Aorta (tissue), 5 donors: Measurements from ENCODE around the gene NKD1. TPM values are rescaled to one million over a fixed set of nuclear protein-coding genes. Genes with fewer than 3 reads are reported as not detected.

Experiments
- ATAC-seq: fragments of 200-7000 bp; cut with Tn5 transposase; one replicate; pipeline ENCODE4 v1.9.1; 2022; ENCODE audit warnings: moderate library complexity; ENCODE audit not compliant: low FRiP score
- DNase-seq, 2 donors: peaks; one replicate each; pipeline ENCODE4 v3.0.0-alpha.2; 2020
- H3K27ac ChIP-seq, 2 donors: one replicate each; pipeline ENCODE4 v1.5.1; 2013; ENCODE audit warnings: low read length in 2 of 2, mild to moderate bottlenecking in 2 of 2, moderate library complexity in 2 of 2, control low read depth in 1 of 2, inconsistent platforms in 1 of 2, low read depth in 1 of 2
- H3K27me3 ChIP-seq, 2 donors: one replicate each; pipeline ENCODE4 v1.6.1; 2013; ENCODE audit warnings: control low read depth in 1 of 2, low read length in 1 of 2, mild to moderate bottlenecking in 1 of 2, moderate library complexity in 1 of 2; ENCODE audit not compliant: insufficient read depth in 2 of 2, control insufficient read depth in 1 of 2
- H3K36me3 ChIP-seq, 2 donors: one replicate each; pipeline ENCODE4 v1.6.1; 2013; ENCODE audit warnings: control low read depth in 1 of 2, low read length in 1 of 2, mild to moderate bottlenecking in 1 of 2; ENCODE audit not compliant: insufficient read depth in 2 of 2, control insufficient read depth in 1 of 2
- H3K4me1 ChIP-seq, 2 donors: one replicate each; pipeline ENCODE4 v1.6.1; 2013; ENCODE audit warnings: low read length in 2 of 2, control low read depth in 1 of 2, mild to moderate bottlenecking in 1 of 2, moderate library complexity in 1 of 2; ENCODE audit not compliant: insufficient read depth in 2 of 2, control insufficient read depth in 1 of 2
- H3K4me3 ChIP-seq, 2 donors: one replicate each; pipeline ENCODE4 v1.5.1; 2013; ENCODE audit warnings: low read length in 2 of 2, control low read depth in 1 of 2, mild to moderate bottlenecking in 1 of 2
- H3K9me3 ChIP-seq: one replicate; pipeline ENCODE4 v1.6.1; 2013; ENCODE audit warnings: mild to moderate bottlenecking, low read length; ENCODE audit not compliant: control insufficient read depth
- WGBS, 2 donors: extraction: QIAGEN DNeasy Blood & Tissue Kit; methylation state at CpG; one replicate each; pipeline ENCODE4 v1.1.7; 2013; 5-methylcytosine and 5-hydroxymethylcytosine counted together
- intact Hi-C, 2 donors: fragments of 100-400 bp; cut with DNase I; formaldehyde crosslinking; loops; one replicate each; pipeline versions ENCODE4 v1.14.2 to v1.15.0; 2022
- polyA plus RNA-seq, 2 donors: library from polyadenylated mRNA; stranded (reverse); fragments of 200-250 nt; gene quantifications; one replicate each; pipeline ENCODE4 v1.2.3, GENCODE V29; 2013
- total RNA-seq, 2 donors: library from RNA; stranded (reverse); fragmentation: NEBNext Ultra II Directional; extraction: Animal tissue kit (Norgen Biotek cat#: 25700); gene quantifications; one replicate each; pipeline ENCODE4 v1.2.1, GENCODE V29; 2021
- donor health status: healthy with polysubstance abuse.
- donor health status: Bipolar disorder and iron deficiency.
- donor health status: DM: no; HTN: no; CAD: no.
- donor health status: DM: no; HTN: no; CAD: no.
- donor health status: DM: yes; HTN: yes; CAD: no.

NKD1 gene
- total and polyA plus RNA-seq, 4 donors, result 5.1 to 55.2 (median 21.0) TPM

GRCh38 chr16:50610331-50611262 is 62.4 kb downstream of the NKD1 start:
- ATAC-seq, result no peak
- no peaks in the 10 kb centered on the region for H3K36me3 ChIP-seq
- intact Hi-C loops, result loop anchor here in 1 of 2 donors (10.0 kb wide), 1 partner anchor 56 kb away; no protein-coding TSS in a partner anchor
- WGBS, 2 donors, result 81 to 90% methylated on average over 21 of the region's 21 CpGs
- no peak overlapping the region for H3K27ac ChIP-seq
- no peaks in the 10 kb centered on the region for H3K4me1 ChIP-seq
- DNase-seq, result no peak
- no peaks in the 10 kb centered on the region for H3K27me3 ChIP-seq
- H3K4me3 ChIP-seq, result no peak overlapping the region
- H3K9me3 ChIP-seq, result no peaks in the 10 kb centered on the region

GRCh38 chr16:50611332-50611934 is 63.2 kb downstream of the NKD1 start:
- no peaks in the 10 kb centered on the region for H3K9me3 ChIP-seq
- no peaks in the 10 kb centered on the region for H3K36me3 ChIP-seq
- DNase-seq (no peak), ATAC-seq (no peak)
- no peaks in the 10 kb centered on the region for H3K27me3 ChIP-seq
- intact Hi-C loops, result loop anchor here in 1 of 2 donors (10.0 kb wide), 1 partner anchor 57 kb away; no protein-coding TSS in a partner anchor
- H3K4me3 ChIP-seq, result no peak overlapping the region
- H3K27ac ChIP-seq, result no peak overlapping the region
- 90 to 93% methylated on average over 9 of the region's 9 CpGs for WGBS, 2 donors
- no peaks in the 10 kb centered on the region for H3K4me1 ChIP-seq

GRCh38 chr16:50611995-50612848 is 64.0 kb downstream of the NKD1 start:
- no peaks in the 10 kb centered on the region for H3K36me3 ChIP-seq
- H3K27me3 ChIP-seq, result no peaks in the 10 kb centered on the region
- intact Hi-C loops, result loop anchor here in 1 of 2 donors (10.0 kb wide), 1 partner anchor 57 kb away; no protein-coding TSS in a partner anchor
- no peak overlapping the region for H3K4me3 ChIP-seq
- ATAC-seq (no peak), DNase-seq (no peak)
- H3K27ac ChIP-seq, result peak overlapping the region in 1 of 2 donors; percentile 9
- 94 to 95% methylated on average over 10 of the region's 10 CpGs for WGBS, 2 donors
- peaks cover 0 to 4% of the 10 kb centered on the region in 2 donors for H3K4me1 ChIP-seq
- no peaks in the 10 kb centered on the region for H3K9me3 ChIP-seq

GRCh38 chr16:50612849-50613198 is 64.6 kb downstream of the NKD1 start:
- Histone ChIP-seq H3K27me3 (no peaks in the 10 kb centered on the region), H3K36me3 (no peaks in the 10 kb centered on the region), H3K4me1 (peaks cover 0 to 4% of the 10 kb centered on the region in 2 donors), H3K9me3 (no peaks in the 10 kb centered on the region), H3K27ac (peak overlapping the region; percentile 9 to 23), H3K4me3 (no peak overlapping the region)
- intact Hi-C loops, result loop anchor here in 1 of 2 donors (10.0 kb wide), 1 partner anchor 58 kb away; no protein-coding TSS in a partner anchor
- ATAC-seq, result no peak
- no peak for DNase-seq
- 87 to 95% methylated on average over 6 of the region's 6 CpGs for WGBS, 2 donors

- ATAC-seq, result peak; percentile 36
These were observed 65.2 kb downstream of the NKD1 start for GRCh38 chr16:50613281-50613963.

GRCh38 chr16:50613964-50614474 is 65.8 kb downstream of the NKD1 start:
- no peaks in the 10 kb centered on the region for H3K9me3 ChIP-seq
- H3K27me3 ChIP-seq, result no peaks in the 10 kb centered on the region
- no peak overlapping the region for H3K27ac ChIP-seq
- H3K4me1 ChIP-seq, result peaks cover 0 to 4% of the 10 kb centered on the region in 2 donors
- H3K4me3 ChIP-seq, result no peak overlapping the region
- no peaks in the 10 kb centered on the region for H3K36me3 ChIP-seq
- ATAC-seq (no peak), DNase-seq (no peak)
- 33 to 46% methylated on average over 7 of the region's 7 CpGs for WGBS, 2 donors
- intact Hi-C loops, result loop anchor here in 1 of 2 donors (10.0 kb wide), 1 partner anchor 59 kb away; no protein-coding TSS in a partner anchor

More at GRCh38 chr16:50613281-50613963, 65.2 kb downstream of the NKD1 start:
- Histone ChIP-seq H3K4me3 (no peak overlapping the region), H3K27me3 (no peaks in the 10 kb centered on the region), H3K9me3 (no peaks in the 10 kb centered on the region), H3K36me3 (no peaks in the 10 kb centered on the region), H3K27ac (peak overlapping the region; percentile 23 to 39), H3K4me1 (peaks cover 0 to 4% of the 10 kb centered on the region in 2 donors)
- intact Hi-C loops, result loop anchor here in 1 of 2 donors (10.0 kb wide), 1 partner anchor 59 kb away; no protein-coding TSS in a partner anchor
- no peak for DNase-seq
- WGBS, 2 donors, result 30 to 34% methylated on average over 20 of the region's 20 CpGs

- Histone ChIP-seq H3K27me3 (no peaks in the 10 kb centered on the region), H3K4me3 (no peak overlapping the region), H3K9me3 (no peaks in the 10 kb centered on the region), H3K4me1 (peaks cover 0 to 4% of the 10 kb centered on the region in 2 donors), H3K27ac (no peak overlapping the region), H3K36me3 (no peaks in the 10 kb centered on the region)
- ATAC-seq, result no peak
- WGBS, 2 donors, result 66 to 80% methylated on average over 7 of the region's 7 CpGs
- DNase-seq, result no peak
- intact Hi-C loops, result loop anchor here in 1 of 2 donors (10.0 kb wide), 1 partner anchor 60 kb away; no protein-coding TSS in a partner anchor
These were observed 66.9 kb downstream of the NKD1 start for GRCh38 chr16:50614955-50615724.
